ENCODE results near the gene TSBP1. TPM values are rescaled to one million over a fixed set of nuclear protein-coding genes. Genes with fewer than 3 reads are reported as not detected.
"Not testable (repeated sequence)": the region's sequence is repeated elsewhere in the genome, so short reads cannot be mapped to it uniquely, and the experiment has no call there.

TSBP1 gene
- total RNA-seq, 4 donors from 2014 or later, result not detected

- no peaks in the 10 kb centered on the region for H3K4me1 ChIP-seq
- WGBS, result 85% methylated on average over 3 of the region's 3 CpGs
- H3K4me3 ChIP-seq, result no peak overlapping the region
- H3K36me3 ChIP-seq, result no peaks in the 10 kb centered on the region
- no peak for DNase-seq (ENCODE audit: low spot score in 2 of 2)
- H3K27me3 ChIP-seq, result no peaks in the 10 kb centered on the region
- H3K27ac ChIP-seq, result no peak overlapping the region
- no peaks in the 10 kb centered on the region for H3K9me3 ChIP-seq
- TF ChIP-seq CTCF (IDR thresholded peaks at IDR 0.05), result no peak
- TF ChIP-seq POLR2AphosphoS5 (IDR thresholded peaks at IDR 0.05), result no peak
- no peak for TF ChIP-seq POLR2A (IDR thresholded peaks at IDR 0.05)
- TF ChIP-seq EP300 (IDR thresholded peaks at IDR 0.05), result no peak
Measured at GRCh38 chr6:32327103-32327502, 44.6 kb downstream of the TSBP1 start.

- H3K27me3 ChIP-seq, result no peaks in the 10 kb centered on the region
- no peak for DNase-seq (ENCODE audit: low spot score in 2 of 2)
- no peak overlapping the region for H3K27ac ChIP-seq
- no peaks in the 10 kb centered on the region for H3K36me3 ChIP-seq
- no peaks in the 10 kb centered on the region for H3K4me1 ChIP-seq
- TF ChIP-seq CTCF (IDR thresholded peaks at IDR 0.05) (no peak), POLR2AphosphoS5 (IDR thresholded peaks at IDR 0.05) (no peak), POLR2A (IDR thresholded peaks at IDR 0.05) (no peak), EP300 (IDR thresholded peaks at IDR 0.05) (no peak)
- no peaks in the 10 kb centered on the region for H3K9me3 ChIP-seq
- no peak overlapping the region for H3K4me3 ChIP-seq
Measured at GRCh38 chr6:32318501-32318900, 53.2 kb downstream of the TSBP1 start.

- H3K36me3 ChIP-seq, result no peaks in the 10 kb centered on the region
- no peaks in the 10 kb centered on the region for H3K9me3 ChIP-seq
- WGBS, result 68% methylated on average over 5 of the region's 5 CpGs
- no peak for DNase-seq (ENCODE audit: low spot score in 2 of 2)
- TF ChIP-seq POLR2A (IDR thresholded peaks at IDR 0.05) (no peak), CTCF (IDR thresholded peaks at IDR 0.05) (no peak), POLR2AphosphoS5 (IDR thresholded peaks at IDR 0.05) (no peak), EP300 (IDR thresholded peaks at IDR 0.05) (no peak)
- H3K4me1 ChIP-seq, result no peaks in the 10 kb centered on the region
- no peaks in the 10 kb centered on the region for H3K27me3 ChIP-seq
- H3K4me3 ChIP-seq, result no peak overlapping the region
- no peak overlapping the region for H3K27ac ChIP-seq
Measured at GRCh38 chr6:32317541-32317940, 54.2 kb downstream of the TSBP1 start.

- no peak for DNase-seq (ENCODE audit: low spot score in 2 of 2)
- no peak overlapping the region for H3K27ac ChIP-seq
- no peaks in the 10 kb centered on the region for H3K27me3 ChIP-seq
- H3K36me3 ChIP-seq, result no peaks in the 10 kb centered on the region
- WGBS, result 38% methylated on average over 1 of the region's 1 CpG
- no peak for TF ChIP-seq CTCF (IDR thresholded peaks at IDR 0.05)
- TF ChIP-seq EP300 (IDR thresholded peaks at IDR 0.05), result no peak
- no peak for TF ChIP-seq POLR2AphosphoS5 (IDR thresholded peaks at IDR 0.05)
- no peak for TF ChIP-seq POLR2A (IDR thresholded peaks at IDR 0.05)
- H3K4me1 ChIP-seq, result no peaks in the 10 kb centered on the region
- no peak overlapping the region for H3K4me3 ChIP-seq
- H3K9me3 ChIP-seq, result no peaks in the 10 kb centered on the region
Measured at GRCh38 chr6:32313964-32314363, 57.7 kb downstream of the TSBP1 start.

- Histone ChIP-seq H3K27me3 (no peaks in the 10 kb centered on the region), H3K36me3 (no peaks in the 10 kb centered on the region), H3K9me3 (no peaks in the 10 kb centered on the region), H3K4me3 (no peak overlapping the region), H3K27ac (no peak overlapping the region), H3K4me1 (no peaks in the 10 kb centered on the region)
- 55% methylated on average over 3 of the region's 3 CpGs for WGBS
- no peak for TF ChIP-seq CTCF (IDR thresholded peaks at IDR 0.05)
- no peak for TF ChIP-seq POLR2A (IDR thresholded peaks at IDR 0.05)
- TF ChIP-seq EP300 (IDR thresholded peaks at IDR 0.05), result no peak
- TF ChIP-seq POLR2AphosphoS5 (IDR thresholded peaks at IDR 0.05), result no peak
- no peak for DNase-seq (ENCODE audit: low spot score in 2 of 2)
Measured at GRCh38 chr6:32298632-32299336, 72.9 kb downstream of the TSBP1 start.

- WGBS, result 88% methylated on average over 3 of the region's 3 CpGs
Measured at GRCh38 chr6:32294980-32295379, 76.7 kb downstream of the TSBP1 start.

More at GRCh38 chr6:32294980-32295379, 76.7 kb downstream of the TSBP1 start:
- not testable (repeated sequence) for H3K4me3 ChIP-seq; H3K4me1 ChIP-seq; DNase-seq (ENCODE audit: low spot score in 2 of 2); H3K9me3 ChIP-seq; H3K36me3 ChIP-seq; H3K27ac ChIP-seq; H3K27me3 ChIP-seq

All from suprapubic skin (tissue), 4 donors.